H54 (cell line): ENCODE results near the gene TDRD5.
"Not testable (repeated sequence)": the region's sequence is repeated elsewhere in the genome, so short reads cannot be mapped to it uniquely, and the experiment has no call there.

Experiments used
- DNase-seq: peaks from one replicate; pipeline ENCODE4 v3.0.0; 2011; ENCODE audit warnings: low spot score, mixed read lengths; ENCODE audit not compliant: insufficient read length
- FAIRE-seq: peaks from 3 replicates; lab custom pipeline; 2011; peaks lifted over from hg19 to GRCh38; lab: Jason Lieb, UNC
- POLR2A ChIP-seq: IDR thresholded peaks from 2 replicates; pipeline ENCODE4 v1.6.1; 2011; ENCODE audit warnings: low read depth, mild to moderate bottlenecking, low read length

TDRD5 gene

DNA sequence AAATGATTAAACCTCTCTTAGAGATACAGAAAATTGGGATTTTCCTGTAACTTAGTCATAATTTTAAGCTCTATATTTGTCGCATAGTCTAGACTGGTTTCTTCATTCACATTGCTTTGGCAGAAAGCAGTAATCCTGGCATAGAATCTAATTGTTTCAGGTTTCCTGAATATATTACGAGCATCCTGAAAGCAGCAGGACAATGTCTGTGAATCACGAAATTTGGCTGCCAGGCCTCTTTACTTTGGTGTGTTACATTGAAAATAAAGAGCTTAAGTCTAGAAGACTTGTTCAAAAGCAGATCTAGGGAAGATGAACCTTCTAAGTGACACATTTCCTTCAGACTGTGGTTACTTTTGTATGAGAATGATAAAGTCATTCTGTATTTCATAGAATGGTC is 72.2 kb downstream of the TDRD5 start:
- DNase-seq, result no peak
- no peak for FAIRE-seq
- no peak for TF ChIP-seq POLR2A

DNA sequence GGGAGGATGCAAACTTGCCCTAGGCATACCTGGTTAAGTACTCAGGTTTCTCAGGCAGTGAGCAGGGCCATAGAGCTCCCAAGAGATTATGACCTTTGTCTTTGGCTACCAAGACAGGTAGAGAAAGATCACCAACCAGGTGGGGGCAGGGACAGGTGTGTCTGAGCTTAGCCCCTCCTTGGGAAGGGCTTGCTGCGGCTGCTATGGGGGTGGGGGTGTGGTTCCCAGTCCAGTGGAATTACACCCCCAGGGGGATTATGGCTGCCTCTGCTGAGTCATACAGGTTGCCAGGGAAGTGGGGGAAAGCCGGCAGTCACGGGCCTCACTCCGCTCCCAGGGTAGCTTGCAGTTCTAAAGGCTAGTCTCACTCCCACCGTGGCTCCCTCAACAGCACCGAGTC is 86.2 kb downstream of the TDRD5 start:
- DNase-seq (no peak), FAIRE-seq (no peak)
- no peak for TF ChIP-seq POLR2A

- FAIRE-seq, DNase-seq: not testable (repeated sequence)
Measured at GRCh38 chr1:179694530-179694929, 102.9 kb downstream of the TDRD5 start.

DNA sequence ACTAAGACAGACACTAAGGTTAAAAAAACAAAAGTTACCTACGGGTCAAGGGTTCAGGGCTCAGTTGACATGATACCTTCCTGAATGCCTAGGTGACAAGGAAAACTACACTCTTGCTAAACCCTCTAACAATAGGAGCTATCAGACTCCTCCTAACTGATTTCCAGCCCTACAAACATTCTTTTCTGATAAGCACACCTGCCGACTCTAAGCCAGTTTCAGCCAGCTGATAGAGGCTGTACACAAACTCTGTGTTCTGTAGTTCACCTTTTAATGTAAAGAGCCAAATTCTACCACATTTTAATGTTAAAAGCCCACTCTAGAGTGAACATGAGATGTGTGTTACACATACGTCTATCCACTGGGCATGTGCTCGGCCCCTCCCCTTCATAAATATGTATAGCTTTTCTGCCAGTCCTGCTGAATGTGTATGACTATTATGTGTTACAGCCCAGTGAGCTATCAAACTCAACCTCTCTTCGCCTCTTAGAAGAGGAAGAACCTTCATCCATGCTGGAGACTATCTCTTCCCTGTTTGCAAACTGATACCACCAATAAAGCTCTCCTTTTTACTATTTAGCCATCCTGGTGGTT is 111.4 kb downstream of the TDRD5 start:
- FAIRE-seq, result no peak
- no peak for TF ChIP-seq POLR2A
- no peak for DNase-seq

DNA sequence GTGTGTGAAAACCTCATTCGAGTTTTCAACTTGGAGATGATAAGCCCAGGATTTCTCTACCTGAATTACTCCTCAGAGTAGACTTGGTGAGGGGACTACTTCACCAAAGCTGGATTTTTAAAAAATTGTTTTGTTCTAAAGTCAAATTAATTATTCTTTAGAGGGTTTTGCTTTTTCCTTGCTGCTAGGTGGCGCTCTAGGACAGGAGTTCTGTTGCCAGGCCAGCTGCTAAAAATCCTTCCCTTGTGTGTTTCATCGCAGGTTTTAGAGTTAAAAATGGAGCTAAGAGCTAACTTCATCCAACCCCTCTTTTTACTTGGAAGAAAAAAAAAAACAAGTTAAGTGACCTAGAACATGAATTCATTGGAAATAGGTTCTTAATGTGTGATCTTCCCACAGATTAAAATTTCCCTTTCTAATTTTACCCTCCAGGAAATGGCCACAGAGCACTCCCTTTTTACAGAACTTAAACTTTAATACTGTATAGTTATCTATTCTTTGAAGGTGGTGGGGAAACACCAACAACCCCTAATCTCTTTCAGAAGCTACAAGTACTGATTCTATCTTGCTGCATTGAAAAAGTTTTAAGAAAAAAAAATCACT is 114.8 kb downstream of the TDRD5 start:
- DNase-seq, result peak; percentile 31
- no peak for TF ChIP-seq POLR2A
- no peak for FAIRE-seq

DNA sequence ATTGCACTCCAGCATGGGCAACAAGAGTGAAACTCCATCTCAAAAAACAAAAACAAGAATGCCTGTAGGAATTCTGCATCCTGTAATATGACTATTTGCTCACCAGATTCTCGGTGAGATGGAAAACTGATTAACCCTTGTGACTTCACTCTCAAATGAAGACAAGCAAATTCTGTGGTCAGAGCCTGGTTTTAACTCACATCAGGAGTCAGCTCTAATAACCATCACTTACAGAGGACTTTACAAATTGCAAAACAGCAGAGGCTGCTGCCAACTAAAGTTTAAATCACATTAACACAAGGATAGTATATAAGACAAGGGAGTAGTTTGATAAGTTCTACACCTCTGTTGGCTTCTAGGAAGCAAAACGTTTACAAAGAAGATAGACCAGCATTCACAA is 115.8 kb downstream of the TDRD5 start:
- no peak for DNase-seq
- no peak for TF ChIP-seq POLR2A
- no peak for FAIRE-seq

DNA sequence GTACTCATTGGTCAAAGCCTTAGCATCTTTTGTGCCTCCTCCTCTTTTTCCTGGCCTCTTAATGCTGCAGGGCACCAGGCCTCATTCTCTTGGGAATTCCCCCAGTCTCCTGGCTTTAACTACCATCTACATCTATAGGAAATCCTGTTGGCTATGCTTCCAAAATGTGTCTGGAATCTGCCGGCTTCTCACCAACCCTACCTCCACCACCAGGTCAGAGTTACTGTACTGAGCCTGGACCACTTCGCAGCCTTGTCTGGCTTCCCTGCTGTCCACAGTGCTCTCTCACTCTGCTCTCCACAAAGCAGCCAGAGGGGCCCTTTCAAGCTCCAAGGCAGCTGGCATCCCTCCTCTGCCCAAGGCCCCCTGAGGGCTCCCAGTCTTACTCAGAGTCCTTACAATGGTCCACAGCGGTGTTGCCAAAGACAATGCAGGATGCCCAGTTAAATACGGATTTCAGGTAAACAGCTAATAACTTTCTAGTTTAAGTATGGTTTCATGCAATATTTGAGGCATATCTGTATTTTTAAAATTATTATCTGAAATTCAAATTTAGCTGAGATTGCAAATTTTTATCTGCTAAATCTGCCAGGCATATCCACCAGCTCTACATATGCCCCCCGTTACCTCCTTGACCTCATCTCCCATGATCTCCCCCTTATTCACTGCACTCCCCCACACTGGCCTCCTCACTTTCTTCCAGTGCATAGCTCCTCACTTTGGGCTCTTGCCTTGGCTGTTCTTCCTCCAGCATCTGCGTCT is 117.0 kb downstream of the TDRD5 start:
- TF ChIP-seq POLR2A, result no peak

GRCh38 chr1:179709841-179710329 is 118.3 kb downstream of the TDRD5 start:
- DNase-seq (no peak), FAIRE-seq (no peak)
- TF ChIP-seq POLR2A, result no peak

More for the DNA sequence above, 117.0 kb downstream of the TDRD5 start:
- DNase-seq (no peak), FAIRE-seq (no peak)

DNA sequence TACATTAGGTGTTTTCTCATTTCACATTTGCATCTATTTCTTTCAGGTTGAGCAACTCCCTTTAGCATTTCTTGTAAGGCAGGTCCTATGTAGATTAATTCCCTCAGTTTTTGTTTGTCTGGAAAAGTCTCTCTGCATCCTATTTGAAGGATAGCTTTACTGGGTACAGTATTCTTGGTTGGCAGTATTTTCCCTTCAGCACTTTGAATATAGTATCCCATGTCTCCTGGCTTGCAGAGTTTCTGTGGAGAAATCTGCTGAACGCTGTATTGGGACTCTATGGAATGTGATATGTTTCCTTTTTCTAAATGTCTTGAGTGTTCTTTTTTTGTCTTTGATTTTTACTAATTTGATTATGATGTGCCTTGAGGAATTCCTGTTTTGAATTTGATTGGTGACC is 122.5 kb downstream of the TDRD5 start:
- TF ChIP-seq POLR2A, result no peak
- DNase-seq (no peak), FAIRE-seq (no peak)

GRCh38 chr1:179714623-179715022 is 123.0 kb downstream of the TDRD5 start:
- FAIRE-seq (no peak), DNase-seq (no peak)
- TF ChIP-seq POLR2A, result no peak

GRCh38 chr1:179719272-179719671 is 127.6 kb downstream of the TDRD5 start:
- DNase-seq, result no peak
- TF ChIP-seq POLR2A, result no peak
- FAIRE-seq, result no peak

GRCh38 chr1:179728271-179728670 is 136.6 kb downstream of the TDRD5 start:
- DNase-seq, result no peak
- no peak for TF ChIP-seq POLR2A
- no peak for FAIRE-seq

DNA sequence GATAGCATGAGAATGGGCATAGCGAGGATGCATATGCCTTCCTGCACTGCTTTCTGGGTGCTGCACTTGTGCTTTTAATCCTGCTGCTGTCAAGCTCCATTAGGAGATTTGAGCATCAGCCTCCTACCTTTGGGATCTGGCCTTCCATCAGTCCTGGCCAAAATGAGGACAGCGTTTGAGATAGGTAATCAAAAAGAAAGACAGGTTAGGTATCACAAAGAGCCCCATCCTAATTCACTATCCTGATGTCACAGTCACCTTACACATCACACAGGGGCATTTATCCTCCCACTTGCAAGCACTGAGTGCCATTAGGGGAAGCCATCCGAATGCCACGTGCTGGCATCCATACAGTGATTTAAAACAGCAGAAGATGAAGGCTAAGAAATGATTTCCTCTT is 138.2 kb downstream of the TDRD5 start:
- DNase-seq, result no peak
- no peak for FAIRE-seq

GRCh38 chr1:179731643-179732042 is 140.0 kb downstream of the TDRD5 start:
- TF ChIP-seq POLR2A, result no peak
- FAIRE-seq (no peak), DNase-seq (no peak)

More for the DNA sequence above, 138.2 kb downstream of the TDRD5 start:
- no peak for TF ChIP-seq POLR2A
